Panc1 (cell line): ENCODE results near the gene CLDN9. TPM values are rescaled to one million over a fixed set of nuclear protein-coding genes. Genes with fewer than 3 reads are reported as not detected.

Experiments
- ATAC-seq: fragments of 200-7000 bp; cut with Tn5 transposase; 2 replicates; pipeline ENCODE4 v1.9.1; 2020; ENCODE audit warnings: mild to moderate bottlenecking, moderate library complexity
- BruUV-seq: library from RNA; stranded (reverse); fragments of 400-500 nt; replicated peaks from 2 replicates; lab custom pipeline; 2021; lab: Mats Ljungman, UMichigan
- CTCF ChIA-PET: fragments of 300-600 bp; sonication (Branson Sonifier 250); formaldehyde crosslinking; loops from one replicate; lab custom pipeline; 2022; ENCODE audit warnings: antibody characterized with exemption; lab: Charles Lee
- POLR2A ChIA-PET: fragments of 300-600 bp; sonication (Branson Sonifier 250); formaldehyde crosslinking; loops from one replicate; lab custom pipeline; 2022; ENCODE audit warnings: antibody characterized with exemption; lab: Charles Lee
- DNase-seq: peaks from one replicate; pipeline ENCODE4 v3.0.0-alpha.2; 2010; ENCODE audit warnings: low read depth, low spot score
- H3K27ac ChIP-seq: 2 replicates; pipeline ENCODE4 v1.5.1; 2011; ENCODE audit warnings: mild to moderate bottlenecking, low read length, inconsistent platforms
- H3K27me3 ChIP-seq: fragments of 200-500 bp; sonication (Bioruptor generic); 2 replicates; pipeline ENCODE4 v1.6.0; 2014; ENCODE audit warnings: low read length, inconsistent platforms; ENCODE audit not compliant: control insufficient read depth, insufficient read depth
- H3K36me3 ChIP-seq: fragments of 200-500 bp; sonication (Bioruptor generic); 2 replicates; pipeline ENCODE4 v1.5.1; 2014; ENCODE audit warnings: inconsistent platforms, mild to moderate bottlenecking, low read length, moderate library complexity; ENCODE audit not compliant: control insufficient read depth, insufficient read depth
- H3K4me1 ChIP-seq: 2 replicates; pipeline ENCODE4 v1.5.1; 2011; ENCODE audit warnings: inconsistent platforms, mild to moderate bottlenecking, low read length, moderate library complexity; ENCODE audit not compliant: control insufficient read depth, insufficient read depth
- H3K4me3 ChIP-seq, 2 experiments: 2 replicates each; pipeline ENCODE4 v1.5.1; 2011 to 2012; ENCODE audit warnings: low read depth in 2 of 2, low read length in 2 of 2, mild to moderate bottlenecking in 2 of 2, inconsistent platforms in 1 of 2, moderate library complexity in 1 of 2
- H3K9me3 ChIP-seq: fragments of 200-500 bp; sonication (Bioruptor generic); 2 replicates; pipeline ENCODE4 v1.5.1; 2014; ENCODE audit warnings: low read depth, mild to moderate bottlenecking, inconsistent platforms, low read length, moderate library complexity; ENCODE audit not compliant: control insufficient read depth, insufficient read depth
- POLR2AphosphoS5 ChIP-seq: IDR thresholded peaks from 2 replicates; pipeline ENCODE4 v1.6.1; 2012; ENCODE audit warnings: mild to moderate bottlenecking, low read depth, low read length, moderate library complexity
- SIN3A ChIP-seq: IDR thresholded peaks from 2 replicates; pipeline ENCODE4 v1.6.1; 2012; ENCODE audit warnings: low read depth, mild to moderate bottlenecking, low read length, moderate library complexity, borderline replicate concordance; ENCODE audit not compliant: insufficient read depth
- TCF7L2 ChIP-seq: IDR thresholded peaks from 2 replicates; pipeline ENCODE4 v1.6.1; 2011; ENCODE audit warnings: mild to moderate bottlenecking, low read depth, low read length, inconsistent platforms
- in situ Hi-C: cut with HindIII; loops from 2 replicates; pipeline ENCODE4 v1.10.0; 2016; ENCODE audit warnings: low sequenced_read_pairs, low pct_unique_long_range_greater_than_20kb
- intact Hi-C: fragments of 100-400 bp; cut with micrococcal nuclease; formaldehyde crosslinking; loops from one replicate; pipeline ENCODE4 v1.10.0; 2022; ENCODE audit not compliant: unreplicated experiment
- total RNA-seq: library from RNA; stranded (reverse); gene quantifications from one replicate; pipeline ENCODE4 v1.2.1, GENCODE V29; 2021; ENCODE audit not compliant: unreplicated experiment
- TF ChIP-seq, protein P1 (sequence below): fragments of 450-650 bp; IDR thresholded peaks from 2 replicates; pipeline ENCODE4 v1.5.1; 2017; ENCODE audit warnings: mild to moderate bottlenecking
- TF ChIP-seq, protein P2 (sequence below), 2 experiments: IDR thresholded peaks; 2 replicates each; pipeline ENCODE4 v1.6.1; 2011 to 2012; ENCODE audit warnings: low read depth in 2 of 2, control low read depth in 1 of 2, low read length in 1 of 2, mild to moderate bottlenecking in 1 of 2, moderate library complexity in 1 of 2; ENCODE audit not compliant: insufficient read depth in 1 of 2

The CLDN9 gene
- total RNA-seq, 1 experiment from 2014 or later = 1.6 TPM

DNA sequence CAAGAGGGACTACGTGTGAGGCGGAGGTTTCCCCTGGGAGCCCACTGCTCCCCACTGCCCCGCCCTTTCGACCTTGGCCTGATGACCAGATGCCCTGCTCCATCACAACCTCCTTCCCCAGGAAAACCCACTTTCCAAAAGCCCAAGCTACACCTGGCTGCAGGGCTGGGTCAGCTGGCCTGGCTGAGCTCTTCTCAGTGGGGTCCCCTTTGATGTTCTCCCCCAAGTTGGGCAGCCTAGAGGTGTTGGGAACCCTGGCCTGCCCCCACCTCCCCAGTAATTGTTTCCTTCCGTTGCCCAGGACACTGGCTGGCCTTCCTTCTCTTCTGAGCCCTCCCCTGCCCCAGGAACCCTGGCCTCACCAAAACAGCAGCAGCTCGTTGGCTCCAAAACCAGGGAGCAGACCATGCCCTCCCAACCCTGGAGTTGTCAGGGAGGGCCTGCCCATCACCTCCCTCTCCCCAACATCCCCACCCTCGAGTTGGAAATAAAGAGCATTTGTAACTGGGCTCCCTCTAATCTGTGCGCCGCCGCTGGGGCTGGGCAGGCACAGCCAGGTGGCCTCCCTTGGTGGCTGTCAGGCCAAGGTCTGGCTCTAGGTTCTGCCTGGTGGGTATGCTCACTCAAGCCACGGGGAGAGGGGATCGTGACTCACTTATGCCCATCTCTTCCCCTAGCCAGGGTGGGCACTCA lies 1.4 kb downstream of the CLDN9 start:
- H3K36me3 ChIP-seq = no peaks in the 10 kb centered on the region
- TF ChIP-seq POLR2AphosphoS5 = no peak
- no peak for TF ChIP-seq SIN3A
- TF ChIP-seq, protein P1, sequence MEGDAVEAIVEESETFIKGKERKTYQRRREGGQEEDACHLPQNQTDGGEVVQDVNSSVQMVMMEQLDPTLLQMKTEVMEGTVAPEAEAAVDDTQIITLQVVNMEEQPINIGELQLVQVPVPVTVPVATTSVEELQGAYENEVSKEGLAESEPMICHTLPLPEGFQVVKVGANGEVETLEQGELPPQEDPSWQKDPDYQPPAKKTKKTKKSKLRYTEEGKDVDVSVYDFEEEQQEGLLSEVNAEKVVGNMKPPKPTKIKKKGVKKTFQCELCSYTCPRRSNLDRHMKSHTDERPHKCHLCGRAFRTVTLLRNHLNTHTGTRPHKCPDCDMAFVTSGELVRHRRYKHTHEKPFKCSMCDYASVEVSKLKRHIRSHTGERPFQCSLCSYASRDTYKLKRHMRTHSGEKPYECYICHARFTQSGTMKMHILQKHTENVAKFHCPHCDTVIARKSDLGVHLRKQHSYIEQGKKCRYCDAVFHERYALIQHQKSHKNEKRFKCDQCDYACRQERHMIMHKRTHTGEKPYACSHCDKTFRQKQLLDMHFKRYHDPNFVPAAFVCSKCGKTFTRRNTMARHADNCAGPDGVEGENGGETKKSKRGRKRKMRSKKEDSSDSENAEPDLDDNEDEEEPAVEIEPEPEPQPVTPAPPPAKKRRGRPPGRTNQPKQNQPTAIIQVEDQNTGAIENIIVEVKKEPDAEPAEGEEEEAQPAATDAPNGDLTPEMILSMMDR = no peak
- TF ChIP-seq, protein P2, sequence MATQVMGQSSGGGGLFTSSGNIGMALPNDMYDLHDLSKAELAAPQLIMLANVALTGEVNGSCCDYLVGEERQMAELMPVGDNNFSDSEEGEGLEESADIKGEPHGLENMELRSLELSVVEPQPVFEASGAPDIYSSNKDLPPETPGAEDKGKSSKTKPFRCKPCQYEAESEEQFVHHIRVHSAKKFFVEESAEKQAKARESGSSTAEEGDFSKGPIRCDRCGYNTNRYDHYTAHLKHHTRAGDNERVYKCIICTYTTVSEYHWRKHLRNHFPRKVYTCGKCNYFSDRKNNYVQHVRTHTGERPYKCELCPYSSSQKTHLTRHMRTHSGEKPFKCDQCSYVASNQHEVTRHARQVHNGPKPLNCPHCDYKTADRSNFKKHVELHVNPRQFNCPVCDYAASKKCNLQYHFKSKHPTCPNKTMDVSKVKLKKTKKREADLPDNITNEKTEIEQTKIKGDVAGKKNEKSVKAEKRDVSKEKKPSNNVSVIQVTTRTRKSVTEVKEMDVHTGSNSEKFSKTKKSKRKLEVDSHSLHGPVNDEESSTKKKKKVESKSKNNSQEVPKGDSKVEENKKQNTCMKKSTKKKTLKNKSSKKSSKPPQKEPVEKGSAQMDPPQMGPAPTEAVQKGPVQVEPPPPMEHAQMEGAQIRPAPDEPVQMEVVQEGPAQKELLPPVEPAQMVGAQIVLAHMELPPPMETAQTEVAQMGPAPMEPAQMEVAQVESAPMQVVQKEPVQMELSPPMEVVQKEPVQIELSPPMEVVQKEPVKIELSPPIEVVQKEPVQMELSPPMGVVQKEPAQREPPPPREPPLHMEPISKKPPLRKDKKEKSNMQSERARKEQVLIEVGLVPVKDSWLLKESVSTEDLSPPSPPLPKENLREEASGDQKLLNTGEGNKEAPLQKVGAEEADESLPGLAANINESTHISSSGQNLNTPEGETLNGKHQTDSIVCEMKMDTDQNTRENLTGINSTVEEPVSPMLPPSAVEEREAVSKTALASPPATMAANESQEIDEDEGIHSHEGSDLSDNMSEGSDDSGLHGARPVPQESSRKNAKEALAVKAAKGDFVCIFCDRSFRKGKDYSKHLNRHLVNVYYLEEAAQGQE (IDR thresholded peaks at IDR 0.05; ENCODE audit: insufficient read depth in 1 of 2, low read depth in 2 of 2, low read length in 1 of 2) = no peak
- TF ChIP-seq TCF7L2 = no peak
- intact Hi-C loops (no loop called here), in situ Hi-C loops (no loop called here)
- ChIA-PET CTCF (interaction anchor here (0.8 to 1.0 kb wide), 2 partner anchors 9 to 17 kb away, joined by 3 read pairs; no protein-coding TSS in a partner anchor), POLR2A (no interaction called here)
- BruUV-seq = no TSS peak
- DNase-seq = no peak
- no peak overlapping the region for H3K27ac ChIP-seq
- H3K4me3 ChIP-seq = no peak overlapping the region
- no peak for ATAC-seq
- H3K4me1 ChIP-seq = peaks cover 11% of the 10 kb centered on the region; the same call in 1 of the 2 replicates
- H3K27me3 ChIP-seq = no peaks in the 10 kb centered on the region
- no peaks in the 10 kb centered on the region for H3K9me3 ChIP-seq

DNA sequence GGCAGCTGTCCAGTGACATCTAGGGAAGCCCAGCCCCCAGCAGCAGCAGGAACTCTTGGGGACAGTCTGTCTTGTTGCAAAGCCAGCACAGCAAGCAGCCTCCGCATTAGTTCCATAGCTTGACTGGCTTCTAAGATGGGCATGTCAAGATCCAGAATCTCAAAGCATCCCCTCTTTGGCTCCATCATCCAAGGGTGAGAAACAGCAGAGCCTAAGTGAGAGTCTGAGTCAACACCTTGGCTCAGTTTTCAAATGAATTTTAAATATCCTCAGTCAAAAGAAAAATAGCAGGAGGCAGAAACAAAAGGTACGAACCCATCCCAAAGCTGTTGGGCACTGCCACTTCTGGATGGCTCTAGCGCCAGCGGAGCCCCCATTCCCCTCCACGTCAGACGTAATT lies 2.2 kb downstream of the CLDN9 start:
- in situ Hi-C loops (no loop called here), intact Hi-C loops (no loop called here)
- no peak for TF ChIP-seq POLR2AphosphoS5
- TF ChIP-seq, protein P2 (IDR thresholded peaks at IDR 0.05; ENCODE audit: insufficient read depth in 1 of 2, low read depth in 2 of 2, low read length in 1 of 2) = no peak
- TF ChIP-seq, protein P1 = no peak
- TF ChIP-seq SIN3A = no peak
- TF ChIP-seq TCF7L2 = no peak
- H3K27me3 ChIP-seq = no peaks in the 10 kb centered on the region
- H3K4me1 ChIP-seq = peaks cover 10% of the 10 kb centered on the region; the same call in 1 of the 2 replicates
- H3K27ac ChIP-seq = no peak overlapping the region
- no peak for ATAC-seq
- no peaks in the 10 kb centered on the region for H3K9me3 ChIP-seq
- no peak for DNase-seq
- POLR2A ChIA-PET = no interaction called here
- H3K36me3 ChIP-seq = no peaks in the 10 kb centered on the region
- BruUV-seq = no TSS peak
- H3K4me3 ChIP-seq = no peak overlapping the region
- CTCF ChIA-PET = no interaction called here
